Natural killer cell (primary cell): ENCODE data around the gene SRP14. TPM values are rescaled to one million over a fixed set of nuclear protein-coding genes. Genes with fewer than 3 reads are reported as not detected.

Experiments used
- ATAC-seq, 3 donors: fragments of 150-1000 bp in 2 of 3; fragments of 200-7000 bp in 1 of 3; cut with Tn5 transposase; 1 replicate in 1 of 3; 2 replicates in 2 of 3; pipeline ENCODE4 v1.10.0; 2021; ENCODE audit warnings: mild to moderate bottlenecking in 2 of 3, moderate library complexity in 2 of 3
- DNase-seq, 2 donors: peaks; one replicate each; pipeline versions ENCODE4 v3.0.0 to v3.0.0-alpha.2; 2013 to 2021; ENCODE audit warnings: mixed read lengths in 1 of 2
- H3K27ac ChIP-seq: one replicate; pipeline ENCODE4 v1.5.1; 2013; ENCODE audit warnings: mild to moderate bottlenecking, low read length
- H3K27me3 ChIP-seq: one replicate; pipeline ENCODE4 v1.6.1; 2013; ENCODE audit warnings: low read length; ENCODE audit not compliant: control insufficient read depth, insufficient read depth
- H3K36me3 ChIP-seq: one replicate; pipeline ENCODE4 v1.6.1; 2013; ENCODE audit warnings: low read length; ENCODE audit not compliant: control insufficient read depth, insufficient read depth
- H3K4me1 ChIP-seq: one replicate; pipeline ENCODE4 v1.6.1; 2013; ENCODE audit warnings: low read length; ENCODE audit not compliant: control insufficient read depth, insufficient read depth
- H3K4me3 ChIP-seq: one replicate; pipeline ENCODE4 v1.5.1; 2013; ENCODE audit warnings: low read length
- H3K9me3 ChIP-seq: one replicate; pipeline ENCODE4 v1.6.1; 2013; ENCODE audit warnings: low read length; ENCODE audit not compliant: control insufficient read depth, insufficient read depth
- H3K27ac Mint-ChIP-seq, 2 donors: one replicate each; pipeline ENCODE4 v1.8.0; 2022; ENCODE audit warnings: mild to moderate bottlenecking in 2 of 2, mixed read lengths in 2 of 2, moderate library complexity in 1 of 2
- H3K27me3 Mint-ChIP-seq, 2 donors: one replicate each; pipeline ENCODE4 v1.8.0; 2022; ENCODE audit warnings: low read depth in 2 of 2, mixed read lengths in 2 of 2
- H3K36me3 Mint-ChIP-seq: one replicate; pipeline ENCODE4 v1.8.0; 2022; ENCODE audit warnings: mixed read lengths
- H3K4me1 Mint-ChIP-seq, 2 donors: one replicate each; pipeline ENCODE4 v1.8.0; 2022; ENCODE audit warnings: mixed read lengths in 2 of 2
- H3K4me3 Mint-ChIP-seq: one replicate; pipeline ENCODE4 v1.8.0; 2022; ENCODE audit warnings: mild to moderate bottlenecking, moderate library complexity, mixed read lengths
- H3K9me3 Mint-ChIP-seq, 2 donors: one replicate each; pipeline ENCODE4 v1.8.0; 2022; ENCODE audit warnings: mixed read lengths in 2 of 2
- CTCF ChIP-seq: fragments of 200-600 bp; IDR thresholded peaks from one replicate; pipeline ENCODE4 v1.8.0; 2022; ENCODE audit warnings: antibody characterized with exemption
- WGBS: methylation state at CpG from one replicate; pipeline ENCODE4 v1.1.7; 2013; ENCODE audit warnings: missing lambda C conversion rate; ENCODE audit not compliant: insufficient coverage; 5-methylcytosine and 5-hydroxymethylcytosine counted together
- intact Hi-C: fragments of 100-400 bp; cut with micrococcal nuclease; formaldehyde crosslinking; loops from one replicate; pipeline ENCODE4 v1.14.2; 2022
- total RNA-seq, 4 donors: library from RNA; stranded (reverse); fragments of 120-200 nt in 1 of 4; gene quantifications; one replicate each; pipeline versions ENCODE4 v1.2.3 to v1.2.4, GENCODE V29; 2013 to 2022

The SRP14 gene
- total RNA-seq, 3 donors from 2014 or later (not counting 1 experiment from before 2014, with no cell fraction given) = 126 to 143 (median 127) TPM

- no peak overlapping the region for H3K4me3 ChIP-seq
- TF ChIP-seq CTCF = no peak
- H3K9me3 Mint-ChIP-seq = no peaks in the 10 kb centered on the region
- 60% methylated on average over 3 of the region's 3 CpGs for WGBS
- H3K4me1 Mint-ChIP-seq = peaks cover 22 to 24% of the 10 kb centered on the region in 2 donors
- DNase-seq (no peak), ATAC-seq (no peak)
- intact Hi-C loops = no loop called here
- no peaks in the 10 kb centered on the region for H3K36me3 ChIP-seq
- H3K4me1 ChIP-seq = peaks cover 26% of the 10 kb centered on the region
- no peaks in the 10 kb centered on the region for H3K27me3 ChIP-seq
- H3K9me3 ChIP-seq = no peaks in the 10 kb centered on the region
- H3K27ac Mint-ChIP-seq = no peak overlapping the region
- no peaks in the 10 kb centered on the region for H3K27me3 Mint-ChIP-seq
- H3K4me3 Mint-ChIP-seq = no peak overlapping the region
- no peaks in the 10 kb centered on the region for H3K36me3 Mint-ChIP-seq
- no peak overlapping the region for H3K27ac ChIP-seq
Measured at GRCh38 chr15:40058476-40059140, 19.6 kb upstream of the SRP14 start.

GRCh38 chr15:40055576-40056293 lies 16.8 kb upstream of the SRP14 start:
- 78% methylated on average over 12 of the region's 14 CpGs for WGBS
- ATAC-seq = no peak
- H3K36me3 Mint-ChIP-seq = no peaks in the 10 kb centered on the region

GRCh38 chr15:40054855-40055575 lies 16.0 kb upstream of the SRP14 start:
- ATAC-seq = peak in 1 of 3 donors; percentile 37
- DNase-seq = peak in 1 of 2 donors; percentile 53
- TF ChIP-seq CTCF = no peak
- H3K4me1 Mint-ChIP-seq = peaks cover 29 to 44% of the 10 kb centered on the region in 2 donors
- Histone ChIP-seq H3K4me3 (no peak overlapping the region), H3K27me3 (no peaks in the 10 kb centered on the region), H3K9me3 (no peaks in the 10 kb centered on the region), H3K27ac (no peak overlapping the region), H3K4me1 (peaks cover 38% of the 10 kb centered on the region), H3K36me3 (no peaks in the 10 kb centered on the region)
- H3K36me3 Mint-ChIP-seq = no peaks in the 10 kb centered on the region
- no peaks in the 10 kb centered on the region for H3K27me3 Mint-ChIP-seq
- intact Hi-C loops = no loop called here
- no peak overlapping the region for H3K4me3 Mint-ChIP-seq
- 29% methylated on average over 6 of the region's 6 CpGs for WGBS
- no peak overlapping the region for H3K27ac Mint-ChIP-seq
- H3K9me3 Mint-ChIP-seq = peaks cover 0 to 2% of the 10 kb centered on the region in 2 donors

More at GRCh38 chr15:40055576-40056293, 16.8 kb upstream of the SRP14 start:
- no peaks in the 10 kb centered on the region for H3K36me3 ChIP-seq
- no peak overlapping the region for H3K27ac ChIP-seq
- peak in 1 of 2 donors; percentile 19 for DNase-seq
- Mint-ChIP-seq H3K27ac (no peak overlapping the region), H3K4me1 (peaks cover 25 to 37% of the 10 kb centered on the region in 2 donors), H3K27me3 (no peaks in the 10 kb centered on the region), H3K4me3 (no peak overlapping the region), H3K9me3 (no peaks in the 10 kb centered on the region)
- intact Hi-C loops = no loop called here
- H3K27me3 ChIP-seq = no peaks in the 10 kb centered on the region
- no peak overlapping the region for H3K4me3 ChIP-seq
- no peak for TF ChIP-seq CTCF
- no peaks in the 10 kb centered on the region for H3K9me3 ChIP-seq
- peaks cover 31% of the 10 kb centered on the region for H3K4me1 ChIP-seq
